ENCODE results near the gene OR4C11. TPM values are rescaled to one million over a fixed set of nuclear protein-coding genes. Genes with fewer than 3 reads are reported as not detected.

The OR4C11 gene, protein sequence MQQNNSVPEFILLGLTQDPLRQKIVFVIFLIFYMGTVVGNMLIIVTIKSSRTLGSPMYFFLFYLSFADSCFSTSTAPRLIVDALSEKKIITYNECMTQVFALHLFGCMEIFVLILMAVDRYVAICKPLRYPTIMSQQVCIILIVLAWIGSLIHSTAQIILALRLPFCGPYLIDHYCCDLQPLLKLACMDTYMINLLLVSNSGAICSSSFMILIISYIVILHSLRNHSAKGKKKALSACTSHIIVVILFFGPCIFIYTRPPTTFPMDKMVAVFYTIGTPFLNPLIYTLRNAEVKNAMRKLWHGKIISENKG
- total RNA-seq: not detected in 2 replicates

DNA sequence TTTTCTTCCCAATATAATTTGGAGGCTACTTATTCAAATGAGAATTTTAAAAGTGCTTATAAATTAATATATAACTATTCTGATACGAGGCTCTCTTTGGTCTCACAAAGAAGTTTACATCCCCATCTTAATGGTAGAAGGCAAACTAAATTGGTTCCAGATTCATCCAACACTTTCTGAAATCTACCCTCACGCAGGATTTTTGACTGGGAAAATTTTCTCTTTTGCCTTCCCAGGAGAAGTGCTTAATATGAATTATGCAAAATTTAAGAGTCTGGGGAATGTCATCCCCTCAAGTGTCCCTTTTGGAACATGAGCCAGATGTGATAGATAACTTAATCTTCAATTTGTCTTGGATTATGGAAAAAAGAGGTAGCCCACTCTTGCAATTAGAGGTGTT, at the start of gene OR4C11:
Gene OR4C11 (minus strand): TSS at position 101 of the 400 bp plus-strand sequence. CDS start 3,272 bp downstream, outside the sequence.

GRCh38 chr11:55648027-55648426, 40.6 kb upstream of the OR4C11 start, which contains the start of gene OR4S2:
TSS of gene OR4S2 (plus strand) at chr11:55648327. CDS start at chr11:55650904, 2,577 bp downstream.

GRCh38 chr11:55634813-55635212, 27.4 kb upstream of the OR4C11 start, which contains the start of gene OR4P4:
TSS of gene OR4P4 (plus strand) at chr11:55635113.

DNA sequence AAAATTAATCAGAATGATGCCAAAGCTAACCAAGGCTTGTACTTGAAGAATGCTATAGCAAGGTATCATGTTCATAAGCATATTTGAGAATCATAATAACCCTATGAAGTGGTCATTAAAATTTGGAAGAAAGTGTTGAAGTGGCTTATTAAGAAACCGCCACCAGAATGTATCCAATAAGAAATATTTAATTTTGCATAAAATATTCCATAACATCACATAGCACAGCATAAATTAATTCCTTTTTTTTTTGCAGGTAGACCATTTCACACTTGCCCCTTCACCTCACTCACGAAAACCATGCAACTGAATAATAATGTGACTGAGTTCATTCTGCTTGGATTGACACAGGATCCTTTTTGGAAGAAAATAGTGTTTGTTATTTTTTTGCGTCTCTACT, 35.6 kb downstream of the OR4C11 start, which contains the start of gene OR4C16:
Gene OR4C16 (plus strand): TSS at position 301 of the 400 bp plus-strand sequence. CDS start 0 bp downstream, at position 301.

DNA sequence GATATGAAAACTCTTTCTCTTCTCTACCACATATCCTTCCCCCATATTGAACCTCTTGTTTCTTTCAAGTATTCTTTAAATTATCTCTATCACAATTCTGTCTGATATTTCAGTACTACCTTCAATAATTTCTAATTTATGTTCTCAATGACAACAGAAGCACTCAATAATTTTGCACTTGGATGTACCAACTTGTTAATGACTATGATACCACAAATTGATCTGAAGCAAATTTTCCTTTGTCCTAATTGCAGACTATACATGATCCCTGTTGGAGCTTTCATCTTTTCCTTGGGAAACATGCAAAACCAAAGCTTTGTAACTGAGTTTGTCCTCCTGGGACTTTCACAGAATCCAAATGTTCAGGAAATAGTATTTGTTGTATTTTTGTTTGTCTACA, 53.3 kb downstream of the OR4C11 start, which contains the start of gene OR4C15:
Gene OR4C15 (plus strand): TSS at position 301 of the 400 bp plus-strand sequence. CDS start 0 bp downstream, at position 301.

Other genes with a start within 250 kb of the OR4C11 start
- not detected in 2 replicates for gene OR4A15, start 239.7 kb downstream of the OR4C11 start, total RNA-seq
- not detected in 2 replicates for gene OR4C15, start 53.2 kb downstream of the OR4C11 start, total RNA-seq
- not detected in 2 replicates for gene OR4C16, start 35.5 kb downstream of the OR4C11 start, total RNA-seq
- gene OR4P4, start 27.5 kb upstream of the OR4C11 start, total RNA-seq: not detected in 2 replicates
- not detected in 2 replicates for gene OR4S2, start 40.7 kb upstream of the OR4C11 start, total RNA-seq
- not detected in 2 replicates for gene OR4C6, start 54.6 kb upstream of the OR4C11 start, total RNA-seq
- gene OR5D13, start 165.8 kb upstream of the OR4C11 start, total RNA-seq: not detected in 2 replicates
- gene OR5D14, start 187.9 kb upstream of the OR4C11 start, total RNA-seq: not detected in 2 replicates
- not detected in 2 replicates for gene OR5L1, start 203.7 kb upstream of the OR4C11 start, total RNA-seq
- gene OR5D18, start 212.0 kb upstream of the OR4C11 start, total RNA-seq: not detected in 2 replicates
- not detected in 2 replicates for gene OR5L2, start 219.6 kb upstream of the OR4C11 start, total RNA-seq
- not detected in 2 replicates for gene OR5D16, start 231.1 kb upstream of the OR4C11 start, total RNA-seq

Data from uterine smooth muscle cell (primary cell).